Measurements from ENCODE around the gene CEPT1. TPM values are rescaled to one million over a fixed set of nuclear protein-coding genes. Genes with fewer than 3 reads are reported as not detected.

The CEPT1 gene
- total RNA-seq, 2 donors from 2014 or later: 16.9 to 26.0 TPM

GRCh38 chr1:111151838-111152237, 11.8 kb downstream of the CEPT1 start:
- no peak overlapping the region for H3K27ac ChIP-seq
- ATAC-seq (no peak), DNase-seq (no peak)
- H3K9me3 ChIP-seq: no peaks in the 10 kb centered on the region
- no peaks in the 10 kb centered on the region for H3K27me3 ChIP-seq
- peaks cover 0 to 14% of the 10 kb centered on the region in 2 donors for H3K36me3 ChIP-seq (replicated peaks in 1 of 2; ENCODE audit: insufficient read depth in 1 of 2, low read depth in 2 of 2)
- no peak for TF ChIP-seq CTCF (IDR thresholded peaks at IDR 0.05)
- TF ChIP-seq POLR2A (IDR thresholded peaks at IDR 0.05): no peak
- WGBS, 2 donors: 55 to 58% methylated on average over 3 of the region's 3 CpGs
- H3K4me3 ChIP-seq: no peak overlapping the region
- intact Hi-C loops (cut with DNase I): no loop called here
- H3K4me1 ChIP-seq: no peaks in the 10 kb centered on the region

GRCh38 chr1:111154021-111154999, 14.3 kb downstream of the CEPT1 start:
- no peak for ATAC-seq
- no peak for DNase-seq
- intact Hi-C loops (cut with DNase I): no loop called here
- Histone ChIP-seq H3K27me3 (no peaks in the 10 kb centered on the region), H3K36me3 (replicated peaks in 1 of 2; ENCODE audit: insufficient read depth in 1 of 2, low read depth in 2 of 2) (peaks cover 0 to 6% of the 10 kb centered on the region in 2 donors), H3K27ac (no peak overlapping the region), H3K9me3 (no peaks in the 10 kb centered on the region), H3K4me3 (no peak overlapping the region), H3K4me1 (no peaks in the 10 kb centered on the region)
- TF ChIP-seq CTCF (IDR thresholded peaks at IDR 0.05) (no peak), POLR2A (IDR thresholded peaks at IDR 0.05) (no peak)
- 91 to 95% methylated on average over 5 of the region's 5 CpGs for WGBS, 2 donors

- H3K9me3 ChIP-seq: no peaks in the 10 kb centered on the region
- no peak overlapping the region for H3K27ac ChIP-seq
- no peak for DNase-seq
- H3K36me3 ChIP-seq (replicated peaks in 1 of 2; ENCODE audit: insufficient read depth in 1 of 2, low read depth in 2 of 2): peaks cover 0 to 2% of the 10 kb centered on the region in 2 donors
- TF ChIP-seq POLR2A (IDR thresholded peaks at IDR 0.05) (no peak), CTCF (IDR thresholded peaks at IDR 0.05) (no peak)
- H3K4me3 ChIP-seq: no peak overlapping the region
- H3K4me1 ChIP-seq: peaks cover 7% of the 10 kb centered on the region
- WGBS, 2 donors: 95 to 100% methylated on average over 2 of the region's 2 CpGs
- intact Hi-C loops (cut with DNase I): no loop called here
- no peak for ATAC-seq
- no peaks in the 10 kb centered on the region for H3K27me3 ChIP-seq
Measured at GRCh38 chr1:111157431-111157830, 17.4 kb downstream of the CEPT1 start.

GRCh38 chr1:111161843-111162487, 21.9 kb downstream of the CEPT1 start:
- 15% methylated on average over 1 of the region's 1 CpG for whole genome bisulfite sequencing, 2 donors
- peaks cover 7% of the 10 kb centered on the region for H3K4me1 ChIP-seq
- H3K36me3 ChIP-seq (replicated peaks in 1 of 2; ENCODE audit: insufficient read depth in 1 of 2, low read depth in 2 of 2): no peaks in the 10 kb centered on the region
- ATAC-seq: no peak
- TF ChIP-seq POLR2A (IDR thresholded peaks at IDR 0.05) (no peak), CTCF (IDR thresholded peaks at IDR 0.05) (no peak)
- intact Hi-C loops (cut with DNase I): no loop called here
- H3K4me3 ChIP-seq: no peak overlapping the region
- no peak for DNase-seq
- H3K27me3 ChIP-seq: no peaks in the 10 kb centered on the region
- H3K9me3 ChIP-seq: no peaks in the 10 kb centered on the region
- H3K27ac ChIP-seq: no peak overlapping the region

Data from body of pancreas (tissue), 4 donors.